GM12878 (cell line): ENCODE data around the gene CATSPERZ. TPM values are rescaled to one million over a fixed set of nuclear protein-coding genes. Genes with fewer than 3 reads are reported as not detected.

Source experiments
- ATAC-seq: fragments of 200-7000 bp; cut with Tn5 transposase; 3 replicates; pipeline ENCODE4 v1.9.1; 2020; ENCODE audit warnings: mild to moderate bottlenecking, moderate library complexity
- BruUV-seq: library from RNA; stranded (reverse); fragments of 400-500 nt; replicated peaks from 2 replicates; lab custom pipeline; 2021; lab: Mats Ljungman, UMichigan
- CTCF ChIA-PET: fragments of 300-600 bp; sonication (Branson Sonifier 250); formaldehyde crosslinking; extraction: SDS; loops from one replicate; lab custom pipeline; 2021; ENCODE audit warnings: inconsistent platforms; lab: Yijun Ruan, JAX
- POLR2A ChIA-PET: fragments of 350-600 bp; formaldehyde crosslinking; extraction: SDS; loops from one replicate; lab custom pipeline; 2021; ENCODE audit warnings: inconsistent platforms; lab: Charles Lee
- RAD21 ChIA-PET: fragments of 300-600 bp; sonication (Branson Sonifier 250); formaldehyde crosslinking; loops from one replicate; lab custom pipeline; 2023; ENCODE audit warnings: antibody characterized with exemption; ENCODE audit not compliant: unreplicated experiment; lab: Charles Lee
- SMC1A ChIA-PET: fragments of 300-600 bp; sonication (Branson Sonifier 250); formaldehyde crosslinking; loops from one replicate; lab custom pipeline; 2023; ENCODE audit not compliant: unreplicated experiment, uncharacterized antibody; lab: Charles Lee
- DNase-seq: peaks from one replicate; pipeline ENCODE4 v3.0.0-alpha.2; 2011; ENCODE audit warnings: low read depth, low spot score
- FAIRE-seq: peaks from 3 replicates; lab custom pipeline; 2011; peaks lifted over from hg19 to GRCh38; lab: Jason Lieb, UNC
- H2AFZ ChIP-seq: 2 replicates; pipeline ENCODE4 v1.6.0; 2011; ENCODE audit warnings: low read depth, low read length, control low read depth; ENCODE audit not compliant: control insufficient read depth
- H3K27ac ChIP-seq: 2 replicates; pipeline ENCODE4 v1.5.1; 2011; ENCODE audit warnings: control low read depth; ENCODE audit not compliant: control insufficient read depth, insufficient read depth
- H3K27me3 ChIP-seq, 2 experiments: replicated peaks in 1 of 2; 2 replicates each; pipeline versions ENCODE4 v1.6.0 to v1.6.1; 2011; ENCODE audit warnings: low read length in 1 of 2; ENCODE audit not compliant: control insufficient read depth in 2 of 2, insufficient read depth in 2 of 2
- H3K36me3 ChIP-seq, 2 experiments: 2 replicates each; pipeline ENCODE4 v1.5.1; 2011; ENCODE audit warnings: low read length in 1 of 2; ENCODE audit not compliant: control insufficient read depth in 2 of 2, insufficient read depth in 2 of 2
- H3K4me1 ChIP-seq: 2 replicates; pipeline ENCODE4 v1.6.1; 2011; ENCODE audit warnings: mild to moderate bottlenecking, low read length, moderate library complexity, mixed read lengths; ENCODE audit not compliant: control insufficient read depth, insufficient read depth
- H3K4me2 ChIP-seq: 2 replicates; pipeline ENCODE4 v1.6.0; 2011; ENCODE audit warnings: control low read depth; ENCODE audit not compliant: control insufficient read depth, insufficient read depth
- H3K4me3 ChIP-seq: fragments of 200-600 bp; sonication (generic); 2 replicates; pipeline ENCODE4 v1.5.1; 2016
- H3K79me2 ChIP-seq: 2 replicates; pipeline ENCODE4 v1.6.0; 2011; ENCODE audit warnings: low read length; ENCODE audit not compliant: control insufficient read depth, insufficient read depth
- H3K9ac ChIP-seq: 2 replicates; pipeline ENCODE4 v1.8.0; 2011; ENCODE audit warnings: low read length, control low read depth, mixed read lengths; ENCODE audit not compliant: control insufficient read depth, insufficient read depth
- H3K9me3 ChIP-seq: replicated peaks from 3 replicates; pipeline ENCODE4 v1.5.1; 2011; ENCODE audit warnings: mild to moderate bottlenecking, low read length; ENCODE audit not compliant: control insufficient read depth, insufficient read depth
- H4K20me1 ChIP-seq: 2 replicates; pipeline ENCODE4 v1.6.0; 2011; ENCODE audit not compliant: control insufficient read depth, insufficient read depth
- CHD1 ChIP-seq: IDR thresholded peaks from 2 replicates; pipeline ENCODE4 v1.6.1; 2012; ENCODE audit warnings: low read depth, low read length, improper control_type of control experiment
- EZH2 ChIP-seq: IDR thresholded peaks from 2 replicates; pipeline ENCODE4 v1.6.1; 2012; ENCODE audit warnings: low read depth, mild to moderate bottlenecking, control low read depth, inconsistent platforms, low read length, borderline replicate concordance; ENCODE audit not compliant: control insufficient read depth
- FOXK2 ChIP-seq: fragments of 450-650 bp; IDR thresholded peaks from 2 replicates; pipeline ENCODE4 v1.6.1; 2017; ENCODE audit warnings: mild to moderate bottlenecking, moderate library complexity
- KAT2A ChIP-seq: conservative IDR thresholded peaks from 2 replicates; pipeline ENCODE4 v1.6.1; 2011; ENCODE audit warnings: low read depth, low read length; ENCODE audit not compliant: control insufficient read depth
- SIX5 ChIP-seq: IDR thresholded peaks from 2 replicates; pipeline ENCODE4 v1.6.1; 2011; ENCODE audit warnings: mild to moderate bottlenecking, low read depth, low read length, moderate library complexity; ENCODE audit not compliant: severe bottlenecking
- SRF ChIP-seq, 2 experiments: IDR thresholded peaks; 2 replicates each; pipeline ENCODE4 v1.6.1; 2011; ENCODE audit warnings: low read depth in 2 of 2, low read length in 2 of 2, mild to moderate bottlenecking in 1 of 2, moderate library complexity in 1 of 2
- TARDBP ChIP-seq: IDR thresholded peaks from 2 replicates; pipeline ENCODE4 v1.6.1; 2016; ENCODE audit warnings: borderline replicate concordance
- ZSCAN29 ChIP-seq: fragments of 450-650 bp; IDR thresholded peaks from 2 replicates; pipeline ENCODE4 v1.6.1; 2017; ENCODE audit warnings: mild to moderate bottlenecking, moderate library complexity
- WGBS: methylation state at CpG from one replicate; pipeline ENCODE4 v1.1.6; 2016; ENCODE audit warnings: low lambda C conversion rate; ENCODE audit not compliant: insufficient replicate concordance, insufficient coverage; ENCODE audit errors: missing lambda C conversion rate; 5-methylcytosine and 5-hydroxymethylcytosine counted together
- in situ Hi-C: fragments of 300-500 bp; cut with MboI; formaldehyde crosslinking; loops from 9 replicates; pipeline ENCODE4 v1.14.3; 2018; ENCODE audit warnings: mixed read lengths
- intact Hi-C: fragments of 100-400 bp; cut with micrococcal nuclease; formaldehyde crosslinking; loops from one replicate; pipeline ENCODE4 v1.14.2; 2022; ENCODE audit not compliant: unreplicated experiment
- polyA plus RNA-seq, 11 experiments: library from polyadenylated mRNA; depleted of rRNA in 4 of 11; unstranded in 6 of 11; stranded (reverse) in 5 of 11; fragments of >200 nt; fragmentation: Nextera tagmentation in 4 of 11; fragmentation: Illumina TruSeq in 1 of 11; extraction: Ambion mirVana in 4 of 11; extraction: Trizol in 1 of 11; gene quantifications; 1 replicate in 1 of 11; 2 replicates in 10 of 11; pipeline versions ENCODE4 v1.2.1 to v1.2.3, GENCODE V29; 2011 to 2016; ENCODE audit warnings: inconsistent platforms in 2 of 11, missing spikeins in 2 of 11, low read depth in 1 of 11
- total RNA-seq, 4 experiments: library from RNA; depleted of rRNA in 3 of 4; stranded (reverse); fragments of >200 nt in 3 of 4; fragmentation: Illumina TruSeq in 1 of 4; extraction: Trizol in 1 of 4; gene quantifications; 2 replicates each; pipeline versions ENCODE4 v1.2.1 to v1.2.3, GENCODE V29; 2013 to 2021
- TF ChIP-seq, protein P1 (sequence below), 3 experiments: IDR thresholded peaks in 2 of 3; conservative IDR thresholded peaks in 1 of 3; 2 replicates each; pipeline ENCODE4 v1.5.1; 2011; ENCODE audit warnings: low read depth in 3 of 3, low read length in 3 of 3, mild to moderate bottlenecking in 3 of 3, control low read depth in 2 of 3, moderate library complexity in 2 of 3, inconsistent platforms in 1 of 3, mixed read lengths in 1 of 3; ENCODE audit not compliant: control insufficient read depth in 2 of 3, insufficient read depth in 1 of 3; ENCODE audit errors: extremely low read depth in 1 of 3
- TF ChIP-seq, protein P2 (sequence below): IDR thresholded peaks from 2 replicates; pipeline ENCODE4 v1.6.1; 2011; ENCODE audit warnings: low read depth, mild to moderate bottlenecking, low read length, moderate library complexity, borderline replicate concordance; ENCODE audit errors: extremely low read depth

CATSPERZ gene
- total and polyA plus RNA-seq, 10 of the 15 experiments (the other 5 are each of a cell fraction or from before 2014, with no cell fraction given): 0.12 to 0.31 TPM; not detected in 8

DNA sequence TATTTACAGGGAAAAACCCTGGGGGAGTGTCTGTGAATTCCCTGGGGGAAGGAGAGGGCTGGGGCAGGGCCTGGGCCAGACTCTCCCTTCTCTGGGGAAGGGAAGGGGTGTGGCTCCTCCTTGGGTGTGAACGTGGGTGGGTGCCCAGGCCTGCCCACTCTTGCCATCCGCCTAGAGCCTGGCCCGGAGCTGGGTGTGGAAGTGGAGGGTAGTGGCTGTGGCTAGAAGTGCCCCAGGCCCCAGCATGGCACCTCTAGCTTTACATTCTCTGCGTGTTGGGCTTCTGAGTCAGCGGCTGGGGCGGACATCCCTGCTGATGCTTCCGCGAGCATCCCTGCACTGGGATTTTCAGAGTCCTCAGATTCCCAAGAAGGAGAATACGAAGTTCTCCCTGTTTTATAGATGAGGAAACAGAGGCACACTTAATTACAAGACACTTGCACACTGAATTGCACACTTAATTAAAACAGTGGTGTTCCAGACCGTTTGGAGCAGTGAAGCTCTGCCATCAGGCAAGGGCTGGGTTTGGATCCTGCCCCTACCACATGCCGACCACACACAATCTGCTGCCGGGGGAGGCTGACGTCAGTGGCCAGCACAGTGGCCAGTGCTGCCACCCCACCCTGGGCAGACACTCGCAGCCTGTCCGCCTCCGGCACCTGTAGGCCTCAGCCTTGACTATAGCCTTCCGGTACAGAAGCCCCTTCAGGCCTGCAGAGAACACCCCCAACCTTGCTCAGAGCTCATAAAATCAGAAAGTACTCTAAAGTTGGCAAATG lies 23.3 kb upstream of the CATSPERZ start:
- BruUV-seq: no TSS peak
- ATAC-seq: no peak
- Histone ChIP-seq H3K4me3 (no peak overlapping the region), H3K4me1 (0 out of 2 replicates have a peak, but pooled peaks cover 2% of the 10 kb centered on the region), H3K79me2 (peaks cover 6% of the 10 kb centered on the region), H3K9me3 (no peaks in the 10 kb centered on the region)
- CTCF ChIA-PET: interaction anchor here (0.9 to 3.5 kb wide), 3 partner anchors 14 to 28 kb away, joined by 3 to 10 read pairs (median 8); no protein-coding TSS in a partner anchor
- in situ Hi-C loops: no loop called here
- TF ChIP-seq, protein P1, sequence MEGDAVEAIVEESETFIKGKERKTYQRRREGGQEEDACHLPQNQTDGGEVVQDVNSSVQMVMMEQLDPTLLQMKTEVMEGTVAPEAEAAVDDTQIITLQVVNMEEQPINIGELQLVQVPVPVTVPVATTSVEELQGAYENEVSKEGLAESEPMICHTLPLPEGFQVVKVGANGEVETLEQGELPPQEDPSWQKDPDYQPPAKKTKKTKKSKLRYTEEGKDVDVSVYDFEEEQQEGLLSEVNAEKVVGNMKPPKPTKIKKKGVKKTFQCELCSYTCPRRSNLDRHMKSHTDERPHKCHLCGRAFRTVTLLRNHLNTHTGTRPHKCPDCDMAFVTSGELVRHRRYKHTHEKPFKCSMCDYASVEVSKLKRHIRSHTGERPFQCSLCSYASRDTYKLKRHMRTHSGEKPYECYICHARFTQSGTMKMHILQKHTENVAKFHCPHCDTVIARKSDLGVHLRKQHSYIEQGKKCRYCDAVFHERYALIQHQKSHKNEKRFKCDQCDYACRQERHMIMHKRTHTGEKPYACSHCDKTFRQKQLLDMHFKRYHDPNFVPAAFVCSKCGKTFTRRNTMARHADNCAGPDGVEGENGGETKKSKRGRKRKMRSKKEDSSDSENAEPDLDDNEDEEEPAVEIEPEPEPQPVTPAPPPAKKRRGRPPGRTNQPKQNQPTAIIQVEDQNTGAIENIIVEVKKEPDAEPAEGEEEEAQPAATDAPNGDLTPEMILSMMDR (IDR thresholded peaks at IDR 0.05 in 2 of 3, conservative IDR thresholded peaks at IDR 0.05 in 1 of 3; ENCODE audit: control insufficient read depth in 2 of 3, extremely low read depth in 1 of 3, insufficient read depth in 1 of 3, low read depth in 3 of 3, low read length in 3 of 3): no peak
- no peak for TF ChIP-seq SRF (IDR thresholded peaks at IDR 0.05; ENCODE audit: low read depth in 2 of 2, low read length in 2 of 2)
- TF ChIP-seq EZH2: no peak
- TF ChIP-seq SIX5: no peak
- TF ChIP-seq FOXK2: no peak
- no peak for TF ChIP-seq CHD1
- TF ChIP-seq, protein P2, sequence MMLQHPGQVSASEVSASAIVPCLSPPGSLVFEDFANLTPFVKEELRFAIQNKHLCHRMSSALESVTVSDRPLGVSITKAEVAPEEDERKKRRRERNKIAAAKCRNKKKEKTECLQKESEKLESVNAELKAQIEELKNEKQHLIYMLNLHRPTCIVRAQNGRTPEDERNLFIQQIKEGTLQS: no peak
- TF ChIP-seq TARDBP: no peak
- TF ChIP-seq ZSCAN29: no peak
- no peak for TF ChIP-seq KAT2A
- TF ChIP-seq, all 136 proteins: peak for 0
- intact Hi-C loops: no loop called here
- H3K27ac ChIP-seq: no peak overlapping the region
- FAIRE-seq (no peak), DNase-seq (no peak)
- ChIA-PET POLR2A (no interaction called here), RAD21 (interaction anchor here (0.6 kb wide), 1 partner anchor 25 kb away, joined by 3 read pairs; no protein-coding TSS in a partner anchor), SMC1A (interaction anchor here (1.8 kb wide), 1 partner anchor 27 kb away, joined by 7 read pairs; no protein-coding TSS in a partner anchor)
- H2AFZ ChIP-seq: no peak overlapping the region
- peaks cover 0 to 3% of the 10 kb centered on the region in 2 experiments; a peak in 1 of 4 replicates for H3K36me3 ChIP-seq
- no peaks in the 10 kb centered on the region; the same call in 1 of the 2 replicates for H4K20me1 ChIP-seq
- no peak overlapping the region for H3K4me2 ChIP-seq
- no peak overlapping the region for H3K9ac ChIP-seq
- H3K27me3 ChIP-seq: no peaks in the 10 kb centered on the region
- WGBS: 82% methylated on average over 17 of the region's 17 CpGs
